K562 (cell line): ENCODE results near the gene GOLPH3L. TPM values are rescaled to one million over a fixed set of nuclear protein-coding genes. Genes with fewer than 3 reads are reported as not detected.

ENCODE experiments used
- ARID3A ChIP-seq: IDR thresholded peaks from 2 replicates; pipeline ENCODE4 v1.6.1; 2012; ENCODE audit warnings: low read depth, low read length, improper control_type of control experiment, borderline replicate concordance
- ATF2 ChIP-seq: sonication (generic); formaldehyde crosslinking; IDR thresholded peaks from 2 replicates; pipeline ENCODE4 v1.8.1; 2022; ENCODE audit warnings: missing genetic modification reagents
- BRD9 ChIP-seq: fragments of 450-650 bp; IDR thresholded peaks from 2 replicates; pipeline ENCODE4 v1.6.1; 2018; ENCODE audit warnings: low read depth; ENCODE audit not compliant: partially characterized antibody
- FOXA1 ChIP-seq: fragments of 450-650 bp; IDR thresholded peaks from 2 replicates; pipeline ENCODE4 v1.6.1; 2016; ENCODE audit warnings: mild to moderate bottlenecking, borderline replicate concordance
- GABPB1 ChIP-seq: sonication (generic); formaldehyde crosslinking; IDR thresholded peaks from 2 replicates; pipeline ENCODE4 v1.8.0; 2022; ENCODE audit warnings: mild to moderate bottlenecking, missing genetic modification reagents
- GTF3C2 ChIP-seq: IDR thresholded peaks from 3 replicates; pipeline ENCODE4 v1.6.1; 2011; ENCODE audit warnings: borderline replicate concordance, mild to moderate bottlenecking, moderate library complexity; ENCODE audit not compliant: insufficient read length; ENCODE audit errors: extremely low read depth
- HDAC6 ChIP-seq: IDR thresholded peaks from 2 replicates; pipeline ENCODE4 v1.6.1; 2012; ENCODE audit warnings: low read depth, mild to moderate bottlenecking, control low read depth, inconsistent platforms, low read length, moderate library complexity
- HES1 ChIP-seq: fragments of 450-650 bp; IDR thresholded peaks from 2 replicates; pipeline ENCODE4 v1.6.1; 2016; ENCODE audit warnings: low read depth, mild to moderate bottlenecking, moderate library complexity
- HNRNPL ChIP-seq: fragments of 200-400 bp; formaldehyde crosslinking; IDR thresholded peaks from 2 replicates; pipeline ENCODE4 v1.6.1; 2017; ENCODE audit warnings: low read depth, mild to moderate bottlenecking, low read length
- JUND ChIP-seq, 2 experiments: IDR thresholded peaks; 2 replicates in 1 of 2; 3 replicates in 1 of 2; pipeline ENCODE4 v1.6.1; 2011; ENCODE audit warnings: borderline replicate concordance in 2 of 2, low read depth in 2 of 2, low read length in 2 of 2, improper control_type of control experiment in 1 of 2, missing biosample characterization in 1 of 2, missing genetic modification characterization in 1 of 2, missing genetic modification reagents in 1 of 2
- SNAPC5 ChIP-seq: fragments of 250-450 bp; sonication (Bioruptor Pico); IDR thresholded peaks from 2 replicates; pipeline ENCODE4 v1.8.0; 2021; ENCODE audit warnings: moderate library complexity, mild to moderate bottlenecking, inconsistent platforms
- SREBF2 ChIP-seq: sonication (generic); formaldehyde crosslinking; IDR thresholded peaks from 2 replicates; pipeline ENCODE4 v1.4.0; 2020; ENCODE audit warnings: mild to moderate bottlenecking, missing genetic modification reagents
- ZKSCAN8 ChIP-seq: fragments of 200-800 bp; sonication (Bioruptor generic); IDR thresholded peaks from 2 replicates; pipeline ENCODE4 v1.6.1; 2016; ENCODE audit warnings: missing genetic modification characterization, missing compliant biosample characterization
- ZNF232 ChIP-seq: sonication (generic); formaldehyde crosslinking; IDR thresholded peaks from 2 replicates; pipeline ENCODE4 v1.8.0; 2022; ENCODE audit warnings: mild to moderate bottlenecking, missing genetic modification reagents
- ZNF512 ChIP-seq: IDR thresholded peaks from 2 replicates; pipeline ENCODE4 v1.6.1; 2016; ENCODE audit warnings: missing genetic modification characterization, missing compliant biosample characterization
- polyA plus RNA-seq, 8 experiments: library from polyadenylated mRNA; depleted of rRNA in 4 of 8; stranded (reverse) in 5 of 8; unstranded in 3 of 8; fragments of >200 nt; fragmentation: Nextera tagmentation in 2 of 8; fragmentation: Illumina TruSeq in 1 of 8; extraction: Ambion mirVana in 2 of 8; extraction: Trizol in 1 of 8; gene quantifications; 2 replicates each; pipeline versions ENCODE4 v1.2.1 to v1.2.3, GENCODE V29; 2011 to 2014; ENCODE audit warnings: inconsistent platforms in 1 of 8, missing spikeins in 1 of 8
- total RNA-seq, 7 experiments: library from RNA; depleted of rRNA in 6 of 7; stranded (reverse); fragments of >200 nt in 6 of 7; fragmentation: Illumina TruSeq in 2 of 7; extraction: Trizol in 2 of 7; gene quantifications; 2 replicates each; pipeline versions ENCODE4 v1.2.1 to v1.2.3, GENCODE V29; 2011 to 2021; ENCODE audit warnings: low replicate concordance in 1 of 7

Gene GOLPH3L
- total and polyA plus RNA-seq, 9 of the 15 experiments (the other 6 are each of a cell fraction or from before 2014, with no cell fraction given) = 8.1 to 42.1 (median 21.6) TPM

GRCh38 chr1:150619576-150620509, 77.1 kb downstream of the GOLPH3L start (continued):
- TF ChIP-seq ARID3A (peak; percentile 94), HDAC6 (no peak), ATF2 (no peak), GTF3C2 (no peak), BRD9 (peak; percentile 83), FOXA1 (no peak), ZNF512 (tag) (no peak), HES1 (no peak), SREBF2 (0 out of 2 replicates have a peak, but pooled peaks have one; percentile 52), GABPB1 (CRISPR knock-in tag) (no peak), HNRNPL (no peak), ZKSCAN8 (CRISPR knock-in tag) (peak; percentile 97), ZNF232 (CRISPR knock-in tag) (no peak), SNAPC5 (CRISPR knock-in tag) (no peak), JUND (IDR thresholded peaks at IDR 0.05; ENCODE audit: borderline replicate concordance, low read depth, low read length) (peak; percentile 86), JUND (tag; IDR thresholded peaks at IDR 0.05; ENCODE audit: borderline replicate concordance, low read depth, low read length) (peak; percentile 90; the same call in 2 of the 3 replicates)
